GM12892 (cell line): ENCODE results near the gene MUC13.

ENCODE experiments used
- DNase-seq: peaks from one replicate; pipeline ENCODE4 v3.0.0; 2011; ENCODE audit not compliant: insufficient read length
- FAIRE-seq: peaks from 2 replicates; lab custom pipeline; 2011; peaks lifted over from hg19 to GRCh38; lab: Jason Lieb, UNC
- POLR2A ChIP-seq: IDR thresholded peaks from 2 replicates; pipeline ENCODE4 v1.6.1; 2011; ENCODE audit warnings: low read depth, low read length, control low read depth
- POLR2AphosphoS5 ChIP-seq: IDR thresholded peaks from 2 replicates; pipeline ENCODE4 v1.6.1; 2011; ENCODE audit warnings: low read depth, low read length, control low read depth
- TAF1 ChIP-seq: IDR thresholded peaks from 2 replicates; pipeline ENCODE4 v1.6.1; 2011; ENCODE audit warnings: low read depth, mild to moderate bottlenecking, control low read depth, low read length, borderline replicate concordance

The MUC13 gene

GRCh38 chr3:124881976-124882697 lies 52.4 kb downstream of the MUC13 start:
- TF ChIP-seq TAF1 (no peak), POLR2A (no peak), POLR2AphosphoS5 (no peak)
- DNase-seq = no peak
- no peak for FAIRE-seq

GRCh38 chr3:124879337-124879680 lies 55.2 kb downstream of the MUC13 start:
- no peak for TF ChIP-seq TAF1
- TF ChIP-seq POLR2A = no peak
- no peak for TF ChIP-seq POLR2AphosphoS5
- no peak for FAIRE-seq
- no peak for DNase-seq

DNA sequence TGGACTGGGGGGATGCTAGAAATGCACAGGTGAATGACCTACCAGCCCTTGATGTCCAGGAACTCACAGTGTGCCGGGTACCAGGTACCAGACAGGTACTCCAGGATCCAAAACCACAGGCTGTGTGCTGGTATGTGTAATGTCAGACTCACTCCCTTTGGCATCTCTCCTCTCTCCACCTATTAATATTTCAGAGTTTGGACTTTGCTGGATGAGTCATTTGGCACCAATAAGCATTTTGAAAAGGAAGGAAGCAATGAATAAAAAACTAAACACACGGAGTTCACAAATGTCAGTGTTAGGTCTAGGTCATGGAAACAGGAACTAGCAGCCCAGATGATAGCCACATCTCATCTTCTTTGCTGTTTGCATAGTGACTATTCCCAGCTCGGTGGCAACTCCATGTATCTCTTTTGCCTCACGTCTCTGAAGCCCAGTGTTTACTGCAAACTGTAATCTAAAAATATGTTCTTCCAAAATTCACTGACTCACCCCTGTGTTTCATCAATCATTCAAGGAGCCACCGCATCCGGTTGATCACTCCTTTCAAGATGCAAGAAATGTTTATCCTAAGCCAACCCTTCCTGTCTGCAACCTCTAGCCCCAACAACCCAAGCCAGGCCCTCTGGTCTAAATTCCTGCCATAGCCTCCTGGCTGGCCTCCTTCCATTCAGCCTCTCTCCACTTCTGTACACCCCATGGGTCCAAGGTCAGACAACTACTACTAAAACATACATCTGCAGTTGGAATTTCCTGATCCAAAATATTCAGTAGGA lies 55.8 kb downstream of the MUC13 start:
- TF ChIP-seq POLR2AphosphoS5 (no peak), POLR2A (no peak), TAF1 (no peak)
- no peak for DNase-seq
- no peak for FAIRE-seq

- no peak for DNase-seq
- no peak for TF ChIP-seq POLR2AphosphoS5
- TF ChIP-seq POLR2A = no peak
- no peak for TF ChIP-seq TAF1
- no peak for FAIRE-seq
These were observed 56.9 kb downstream of the MUC13 start for GRCh38 chr3:124877674-124878073.

DNA sequence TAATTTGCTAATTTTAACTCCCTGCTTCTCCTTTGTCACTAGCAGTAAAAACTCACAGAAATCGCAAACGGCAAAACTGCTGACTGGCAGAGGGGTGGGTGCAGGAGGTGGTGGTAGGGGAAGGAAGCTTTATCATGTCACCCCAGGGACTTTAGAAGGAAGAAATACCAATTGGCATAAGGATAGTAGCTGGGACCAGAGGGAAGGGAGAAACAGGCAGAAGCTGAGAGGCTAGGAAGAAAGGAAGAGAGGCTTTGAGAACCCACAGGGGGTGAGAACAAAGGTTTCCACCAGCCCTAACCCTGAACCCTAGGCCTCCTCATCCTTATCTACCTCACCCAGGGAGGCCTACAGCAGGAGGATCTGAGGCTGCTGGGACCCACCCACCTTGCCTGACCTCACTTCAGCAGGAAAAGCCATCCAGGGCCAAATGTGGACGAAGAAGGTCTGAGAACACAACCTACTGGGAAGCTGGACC lies 58.1 kb downstream of the MUC13 start:
- FAIRE-seq (no peak), DNase-seq (no peak)
- TF ChIP-seq POLR2AphosphoS5 (no peak), TAF1 (no peak), POLR2A (no peak)

DNA sequence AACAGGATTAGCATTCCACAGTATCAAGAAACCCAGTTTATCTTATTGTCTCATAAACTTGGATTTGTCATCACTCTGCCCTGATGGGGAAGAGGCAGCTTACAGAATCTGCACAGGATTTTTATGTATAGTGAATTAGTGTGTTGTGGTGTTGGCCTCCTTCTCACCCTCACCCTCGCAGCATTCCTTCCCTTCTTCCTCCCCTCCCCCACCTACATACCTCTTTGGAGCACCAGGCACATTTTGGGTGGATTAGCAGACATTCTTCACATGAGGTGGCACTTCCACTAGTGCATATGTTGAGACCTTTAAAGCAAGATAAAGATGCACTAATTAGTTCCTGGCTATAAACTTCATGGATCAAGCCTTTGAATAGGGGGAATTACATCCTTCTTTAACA lies 61.3 kb downstream of the MUC13 start:
- FAIRE-seq = no peak
- TF ChIP-seq POLR2A (no peak), TAF1 (no peak), POLR2AphosphoS5 (no peak)
- DNase-seq = no peak

DNA sequence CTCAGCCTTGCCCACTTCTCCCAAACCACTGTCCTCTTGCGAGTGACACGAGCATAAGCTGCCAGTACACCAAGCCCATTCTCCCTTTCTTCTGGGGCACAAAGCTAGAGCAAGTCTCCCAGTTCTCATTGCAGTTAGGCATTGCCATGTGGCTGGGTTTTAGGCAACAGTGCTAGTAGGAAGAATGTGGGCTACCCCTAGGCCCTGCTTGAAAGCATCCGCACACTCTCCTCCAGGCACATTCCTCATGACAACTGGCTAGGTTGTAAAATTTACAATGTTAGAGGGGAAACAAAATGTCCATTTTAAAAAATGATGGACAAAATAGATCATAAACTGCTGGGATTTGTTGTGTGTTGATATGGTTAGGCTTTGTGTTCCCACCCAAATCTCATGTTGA lies 67.0 kb downstream of the MUC13 start:
- FAIRE-seq (no peak), DNase-seq (no peak)
- TF ChIP-seq TAF1 (no peak), POLR2AphosphoS5 (no peak), POLR2A (no peak)

GRCh38 chr3:124862006-124862405 lies 72.5 kb downstream of the MUC13 start:
- no peak for DNase-seq
- no peak for TF ChIP-seq POLR2AphosphoS5
- no peak for TF ChIP-seq TAF1
- no peak for TF ChIP-seq POLR2A
- no peak for FAIRE-seq

- FAIRE-seq (no peak), DNase-seq (no peak)
- TF ChIP-seq TAF1 (no peak), POLR2AphosphoS5 (no peak), POLR2A (no peak)
These were observed 73.5 kb downstream of the MUC13 start for GRCh38 chr3:124861041-124861440.

- TF ChIP-seq TAF1 (no peak), POLR2AphosphoS5 (no peak), POLR2A (no peak)
- DNase-seq (no peak), FAIRE-seq (no peak)
These were observed 74.0 kb downstream of the MUC13 start for GRCh38 chr3:124860599-124860998.

- no peak for DNase-seq
These were observed 75.5 kb downstream of the MUC13 start for GRCh38 chr3:124859025-124859424.

DNA sequence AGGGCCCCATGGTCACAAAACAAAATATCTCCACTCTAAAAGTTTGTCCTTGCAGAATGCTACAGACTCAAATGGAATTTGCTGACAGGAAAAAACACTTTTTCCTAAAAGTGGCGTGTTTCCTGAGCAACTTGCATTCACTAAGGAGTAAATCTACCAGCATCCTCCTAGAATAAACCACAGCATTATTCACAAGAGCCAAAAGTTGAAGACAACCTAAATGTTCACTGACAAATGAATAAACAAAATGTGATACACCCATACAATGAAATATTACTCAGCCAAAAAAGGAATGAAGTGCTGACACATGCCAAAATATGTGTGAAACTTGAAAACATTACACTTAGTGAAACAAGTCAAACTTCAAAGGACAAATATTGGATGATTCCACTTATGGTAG lies 76.3 kb downstream of the MUC13 start:
- FAIRE-seq (no peak), DNase-seq (no peak)
- TF ChIP-seq TAF1 = no peak
- TF ChIP-seq POLR2A = no peak
- TF ChIP-seq POLR2AphosphoS5 = no peak

More at GRCh38 chr3:124859025-124859424, 75.5 kb downstream of the MUC13 start:
- FAIRE-seq = no peak
- TF ChIP-seq POLR2A (no peak), POLR2AphosphoS5 (no peak), TAF1 (no peak)
